Daoy (cell line): ENCODE results near the gene SLFN12. TPM values are rescaled to one million over a fixed set of nuclear protein-coding genes. Genes with fewer than 3 reads are reported as not detected.
"Not testable (repeated sequence)": the region's sequence is repeated elsewhere in the genome, so short reads cannot be mapped to it uniquely, and the experiment has no call there.

Source experiments
- DNase-seq: peaks from one replicate; pipeline ENCODE4 v3.0.0-alpha.2; 2015; ENCODE audit warnings: low read depth
- total RNA-seq: library from RNA; depleted of rRNA; stranded (reverse); fragments of >200 nt; shearing (Covaris generic); gene quantifications from 2 replicates; pipeline ENCODE4 v1.2.3, GENCODE V29; 2014

SLFN12 gene
- total RNA-seq, 1 experiment from 2014 or later = 21.4 TPM

DNA sequence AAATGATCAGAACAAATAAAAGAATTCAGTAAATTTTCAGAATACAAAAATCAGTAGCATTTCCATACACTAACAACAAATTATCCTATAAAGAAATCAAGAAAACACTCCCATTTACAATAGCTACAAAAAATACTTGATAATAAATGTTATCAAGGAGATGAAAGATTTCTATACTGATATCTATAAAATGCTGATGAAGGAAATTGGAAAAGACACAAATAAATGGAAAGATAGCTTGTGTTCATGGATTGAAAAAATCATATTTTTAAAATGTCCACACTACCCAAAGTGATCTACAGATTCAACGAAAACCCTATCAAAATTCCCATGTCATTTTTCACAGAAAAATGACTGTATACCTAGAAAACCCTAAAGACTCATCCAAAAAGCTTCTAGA is 18.1 kb downstream of the SLFN12 start:
- DNase-seq = no peak

DNA sequence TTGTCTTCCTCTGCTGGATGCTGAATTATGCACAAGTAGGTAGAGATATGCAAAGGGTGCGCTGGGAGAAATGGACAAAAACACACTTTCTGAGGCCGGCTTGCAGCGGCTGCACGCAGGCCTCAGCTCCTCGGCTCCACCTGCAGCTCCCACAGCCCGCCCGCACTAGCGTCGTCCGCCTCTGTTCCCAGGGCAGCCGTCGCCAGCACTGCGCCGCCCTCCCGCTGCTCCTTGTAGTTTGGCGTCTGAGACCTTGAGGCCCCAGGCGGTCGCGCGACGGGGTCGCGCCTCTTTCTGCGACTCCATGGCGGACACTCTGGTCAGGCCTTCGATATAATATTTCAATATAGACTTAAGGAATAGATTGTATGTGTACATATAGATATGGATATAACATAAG is 24.8 kb downstream of the SLFN12 start:
- DNase-seq = no peak

DNA sequence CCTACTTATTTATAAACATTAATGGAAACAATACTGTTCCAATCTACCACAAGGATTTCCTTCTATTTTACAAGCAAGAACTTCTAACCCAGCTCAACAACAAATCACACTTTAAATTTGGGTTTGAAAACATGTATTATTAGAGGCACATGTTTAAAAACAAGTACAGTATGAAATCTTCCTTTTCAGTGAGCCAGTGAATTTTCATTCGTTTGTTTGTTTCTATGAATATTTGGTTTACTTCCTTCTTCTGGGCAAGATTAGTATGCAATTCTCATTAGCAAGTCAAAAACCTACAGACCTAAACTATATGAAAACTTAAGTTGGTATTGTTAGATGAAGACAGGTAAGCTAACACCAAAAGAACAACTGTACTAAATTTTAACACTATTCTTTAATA is 25.7 kb downstream of the SLFN12 start:
- DNase-seq = no peak

DNA sequence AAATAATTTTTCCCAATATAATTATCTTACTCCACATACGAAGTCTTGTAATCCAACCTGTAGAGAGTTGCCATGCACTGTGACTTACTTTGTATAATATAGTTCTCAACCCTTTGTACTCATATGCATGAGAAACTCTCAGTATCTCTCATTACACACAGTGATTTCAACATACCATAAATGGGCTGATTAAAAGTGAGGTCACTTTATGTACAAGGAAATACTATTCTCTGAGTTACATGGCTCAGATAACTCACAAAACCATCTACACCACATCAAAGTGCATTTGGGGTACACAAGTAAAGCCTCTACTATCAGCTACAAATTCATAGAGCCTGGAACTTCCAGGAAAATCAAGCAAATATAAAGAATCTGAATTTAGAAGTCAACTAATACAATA is 27.9 kb downstream of the SLFN12 start:
- peak; percentile 6 for DNase-seq

DNA sequence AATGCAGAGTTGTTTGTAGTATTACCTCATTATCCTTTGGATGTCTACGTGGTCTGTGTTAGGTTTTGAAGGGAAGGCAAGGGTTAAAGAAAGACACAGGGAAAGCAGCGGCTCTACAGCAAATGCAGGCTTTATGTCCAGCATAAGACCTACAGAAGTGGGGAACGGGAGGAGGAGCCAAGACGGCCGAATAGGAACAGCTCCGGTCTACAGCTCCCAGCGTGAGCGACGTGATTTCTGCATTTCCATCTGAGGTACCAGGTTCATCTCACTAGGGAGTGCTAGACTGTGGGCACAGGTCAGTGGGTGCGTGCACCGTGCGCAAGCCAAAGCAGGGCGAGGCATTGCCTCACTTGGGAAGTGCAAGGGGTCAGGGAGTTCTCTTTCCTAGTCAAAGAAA is 38.5 kb downstream of the SLFN12 start:
- not testable (repeated sequence) for DNase-seq

DNA sequence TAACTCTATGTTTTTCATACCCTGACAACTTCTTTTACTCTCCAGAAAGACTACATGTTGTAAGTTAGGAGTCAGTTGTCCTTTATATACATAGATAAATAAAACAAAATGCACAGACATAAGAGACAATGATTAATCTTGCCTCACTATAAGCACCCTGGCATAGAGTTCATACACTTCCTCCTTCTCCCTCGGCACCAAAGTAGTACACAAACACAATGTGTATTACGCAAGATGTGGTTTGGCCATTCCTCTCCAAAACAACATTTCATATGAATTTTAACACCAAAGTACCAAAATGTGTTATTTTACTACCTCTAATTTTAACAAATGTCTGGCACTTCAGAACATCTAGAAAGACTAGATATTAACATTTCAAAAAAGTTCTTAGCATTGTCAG is 41.6 kb downstream of the SLFN12 start:
- no peak for DNase-seq

DNA sequence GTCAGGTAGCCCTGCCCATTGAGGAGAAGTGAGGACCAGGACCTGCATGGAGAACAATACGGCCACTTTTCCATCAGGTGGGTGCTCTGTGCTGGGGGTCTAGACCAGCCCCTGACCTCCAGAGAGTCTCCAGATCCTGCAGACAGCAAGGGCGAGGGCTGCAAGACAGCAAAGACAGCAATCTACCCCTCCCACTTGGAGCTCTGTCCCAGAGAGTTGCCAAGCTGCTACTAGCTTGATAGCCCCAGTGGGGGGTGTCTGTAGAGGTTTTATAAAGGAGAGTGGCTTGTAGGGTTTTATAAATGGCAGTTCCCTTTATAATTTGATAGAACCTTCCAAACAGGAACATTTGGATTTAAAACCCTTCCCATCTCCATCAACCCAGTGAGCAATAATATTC is 42.1 kb downstream of the SLFN12 start:
- no peak for DNase-seq

DNA sequence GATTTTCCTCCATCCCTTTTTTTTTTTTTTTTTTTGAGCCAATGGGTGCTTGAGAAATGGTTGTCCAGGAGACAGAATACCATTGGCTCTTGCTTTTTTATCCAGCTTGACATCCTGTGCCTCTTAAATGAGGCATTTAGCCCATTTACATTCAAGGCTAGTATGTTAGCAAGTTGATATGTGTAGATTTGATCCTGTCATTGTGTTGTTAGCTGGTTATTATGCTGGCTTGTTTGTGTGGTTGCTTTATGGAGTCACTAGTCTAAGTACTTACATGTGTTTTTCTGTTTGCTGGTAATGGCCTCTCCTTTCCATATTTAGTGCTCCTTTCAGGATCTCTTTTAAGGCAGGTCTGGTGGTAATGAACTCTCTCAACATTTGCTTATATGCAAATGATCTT is 44.8 kb downstream of the SLFN12 start:
- DNase-seq = no peak

DNA sequence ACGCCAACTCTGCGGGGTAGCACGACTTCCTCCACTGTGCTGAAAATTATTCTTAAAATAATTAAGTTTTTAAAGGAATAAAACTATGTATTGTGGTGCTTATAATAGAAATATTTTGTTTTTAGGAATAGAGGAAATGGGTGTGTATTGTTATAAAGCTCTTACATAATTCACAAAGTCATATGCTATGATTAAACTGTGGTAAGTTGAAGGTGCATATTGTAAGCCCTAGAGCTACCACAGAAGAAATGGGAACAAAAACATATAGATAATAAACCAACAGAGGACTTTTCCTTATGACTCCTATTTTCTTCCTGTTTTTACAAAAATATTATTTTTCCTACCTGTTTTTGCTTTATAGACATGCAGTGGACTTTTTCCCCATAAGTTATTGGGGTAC is 54.6 kb downstream of the SLFN12 start:
- no peak for DNase-seq

DNA sequence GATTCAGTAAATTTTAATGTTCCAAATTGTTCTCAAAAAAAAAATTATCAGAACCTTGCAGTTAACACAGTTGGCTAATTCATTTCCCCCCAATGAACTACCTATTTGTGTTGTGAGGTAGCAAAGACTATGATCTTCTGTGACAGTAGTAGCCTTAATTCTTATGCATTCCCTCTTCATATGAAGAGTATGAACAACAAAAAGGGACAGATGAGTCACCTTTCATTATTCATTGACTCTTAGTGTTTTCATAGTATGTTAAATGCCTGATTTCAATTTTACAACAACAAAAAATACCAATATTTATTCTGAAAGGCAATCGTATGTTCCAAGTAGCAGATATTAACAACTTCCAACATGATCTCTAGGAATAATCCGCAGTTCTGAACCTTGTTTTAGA is 55.2 kb downstream of the SLFN12 start:
- DNase-seq = no peak

DNA sequence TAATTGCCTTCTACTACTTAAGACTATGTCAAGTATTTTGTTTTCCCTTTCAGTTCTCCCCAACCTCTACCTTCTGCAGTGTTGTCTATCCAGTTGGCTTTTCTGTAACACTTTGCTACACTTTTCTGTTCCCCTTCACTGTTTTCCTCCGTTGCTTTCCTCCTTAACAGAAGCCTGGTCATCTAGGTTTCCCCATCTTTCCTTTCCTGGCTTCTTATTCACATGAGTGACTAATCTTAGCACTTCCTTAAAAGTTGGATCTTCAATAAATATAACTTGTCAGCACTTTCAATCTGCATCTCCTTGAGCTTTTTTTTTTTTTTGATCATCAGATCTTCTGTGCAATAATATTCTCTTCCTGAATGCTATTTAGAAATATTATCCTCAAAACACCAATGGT is 56.1 kb downstream of the SLFN12 start:
- DNase-seq = no peak

DNA sequence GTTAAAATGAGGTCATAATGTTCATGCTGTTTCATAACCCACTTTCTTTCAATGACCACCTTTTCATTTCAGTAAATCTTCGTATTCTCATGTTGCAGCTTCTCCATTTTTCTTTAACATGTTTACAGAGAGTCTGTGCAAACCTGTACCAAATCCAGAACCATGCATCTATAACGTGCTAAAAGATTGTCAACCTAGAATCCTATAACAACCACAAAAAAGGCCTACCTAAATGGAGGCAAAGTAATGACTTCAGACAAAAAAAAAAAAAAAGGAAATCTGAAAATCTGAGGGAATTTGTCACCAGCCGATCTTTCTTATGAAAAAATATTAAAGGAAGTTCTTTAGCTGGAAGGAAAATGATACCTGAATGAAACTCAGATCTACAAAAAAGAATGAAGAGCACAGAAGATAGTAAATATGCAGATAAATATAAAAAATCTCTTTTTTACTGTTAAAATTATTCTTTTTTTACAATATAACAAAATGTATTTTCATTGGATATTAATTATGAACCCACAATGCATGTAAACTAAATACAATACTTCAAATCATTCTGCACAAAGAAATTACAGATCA is 57.4 kb downstream of the SLFN12 start:
- DNase-seq = no peak

DNA sequence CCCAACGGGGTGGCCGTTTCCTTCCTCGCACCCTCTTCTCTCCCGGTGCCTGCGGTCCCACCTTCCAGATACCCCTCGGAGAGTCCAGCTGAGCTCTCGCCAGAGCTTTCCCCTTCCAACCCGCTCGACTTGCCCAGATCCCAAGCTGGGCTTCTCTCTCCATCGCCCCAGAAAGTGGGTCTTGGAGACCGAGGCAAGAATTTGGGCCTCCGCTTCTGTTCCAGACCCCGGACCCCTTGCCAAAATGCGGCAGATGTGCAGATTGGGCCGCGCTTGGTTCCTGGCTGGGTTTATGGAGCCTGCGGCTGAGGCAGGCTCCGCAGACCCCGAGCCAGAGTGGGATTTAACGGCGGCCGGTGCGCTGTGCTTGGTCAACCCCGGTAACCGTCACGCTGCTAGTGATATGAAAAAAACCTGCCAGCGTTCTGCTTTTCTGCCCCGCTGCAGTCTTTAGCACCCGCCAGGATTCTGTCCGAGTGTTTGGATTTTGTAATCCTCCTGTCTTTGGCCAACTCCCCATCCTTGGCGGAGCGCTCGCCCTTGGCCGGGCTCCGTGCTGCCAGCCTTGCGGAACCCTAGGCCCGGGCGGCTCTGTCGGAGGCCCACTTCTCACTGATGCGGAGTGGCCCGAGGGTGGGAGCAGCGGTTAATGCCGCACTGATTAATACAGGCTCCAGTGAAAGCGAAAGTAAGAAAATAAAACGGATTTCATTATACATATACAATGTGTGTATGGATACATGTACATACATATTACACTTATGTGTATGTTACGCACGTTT is 58.1 kb downstream of the SLFN12 start:
- peak; percentile 73 for DNase-seq

DNA sequence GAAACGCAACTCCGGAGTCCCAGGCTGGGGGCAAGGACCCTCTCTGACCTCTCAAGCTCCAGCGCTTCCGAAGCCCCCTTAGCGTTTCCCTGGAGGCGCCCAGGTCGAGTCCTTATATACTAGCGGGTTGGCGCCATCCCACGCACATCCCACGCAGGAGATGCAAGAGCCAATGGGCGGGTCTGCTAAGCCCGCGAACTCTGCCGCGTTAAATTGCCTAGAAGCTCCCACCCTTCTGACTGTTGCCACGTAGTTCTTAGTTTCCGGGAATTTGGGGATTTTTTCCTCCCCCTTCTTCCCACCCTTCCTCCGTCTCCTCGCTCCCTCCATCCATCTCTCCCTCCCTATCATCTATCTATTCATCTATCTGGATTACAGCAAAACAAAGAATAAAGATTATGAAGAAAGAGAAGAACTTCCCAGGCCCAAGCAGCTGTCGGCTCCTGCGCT is 58.7 kb downstream of the SLFN12 start, which contains the start of gene SLFN11:
Gene SLFN11, minus strand, starts transcription at position 88 of the 450 bp plus-strand sequence. CDS start 9,814 bp downstream, outside the sequence.
- peak; percentile 94 for DNase-seq

DNA sequence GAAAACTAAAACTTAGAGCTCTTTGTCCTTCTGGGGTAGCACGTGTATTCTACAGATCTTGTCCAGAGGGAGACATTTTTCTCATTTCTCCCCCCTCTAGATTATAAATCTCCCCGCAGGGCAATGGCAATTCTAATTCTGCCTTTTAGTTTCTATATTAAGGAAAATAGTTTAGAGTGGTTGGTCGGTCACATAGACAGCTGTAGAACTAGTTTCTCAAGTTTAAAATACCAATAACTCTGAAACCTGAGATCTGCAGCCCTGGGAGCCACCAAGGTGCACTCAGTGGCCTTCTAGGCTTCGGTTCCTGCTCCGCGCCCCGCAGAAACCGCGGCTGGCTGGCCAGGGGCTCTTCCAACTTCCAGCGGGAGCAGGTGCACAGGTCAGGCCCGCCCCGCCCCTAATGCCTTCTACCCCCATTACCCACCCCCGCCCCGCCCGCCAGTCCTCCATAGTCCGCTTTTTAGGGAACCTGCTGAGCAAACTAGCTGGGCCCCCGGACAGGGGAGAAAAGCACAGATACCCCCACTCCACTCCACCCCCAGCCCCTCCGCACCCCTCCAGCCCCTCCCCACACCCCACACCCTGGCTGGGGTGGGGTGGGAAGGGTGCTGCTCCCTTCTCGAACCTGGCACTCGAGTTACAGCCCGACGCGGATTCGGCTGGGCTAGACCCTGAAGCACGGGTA is 59.3 kb downstream of the SLFN12 start:
- DNase-seq = peak; percentile 28

DNA sequence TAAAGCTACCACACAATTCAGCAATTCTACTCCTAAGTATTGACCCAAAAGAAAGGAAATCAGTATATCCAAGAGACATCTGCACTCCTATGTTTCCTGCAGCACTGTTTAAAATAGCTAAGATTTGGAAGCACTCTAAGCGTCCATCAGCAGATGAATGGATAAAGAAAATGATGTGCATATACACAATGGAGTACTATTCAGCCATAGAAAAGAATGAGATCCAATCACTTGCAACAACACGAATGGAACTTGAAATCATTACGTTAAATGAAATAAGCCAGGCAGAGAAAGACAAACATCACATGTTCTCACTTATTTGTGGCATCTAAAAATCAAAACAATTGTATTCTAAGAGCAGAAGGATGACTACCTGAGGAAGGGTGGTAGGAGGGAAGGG is 60.4 kb downstream of the SLFN12 start:
- DNase-seq = no peak

DNA sequence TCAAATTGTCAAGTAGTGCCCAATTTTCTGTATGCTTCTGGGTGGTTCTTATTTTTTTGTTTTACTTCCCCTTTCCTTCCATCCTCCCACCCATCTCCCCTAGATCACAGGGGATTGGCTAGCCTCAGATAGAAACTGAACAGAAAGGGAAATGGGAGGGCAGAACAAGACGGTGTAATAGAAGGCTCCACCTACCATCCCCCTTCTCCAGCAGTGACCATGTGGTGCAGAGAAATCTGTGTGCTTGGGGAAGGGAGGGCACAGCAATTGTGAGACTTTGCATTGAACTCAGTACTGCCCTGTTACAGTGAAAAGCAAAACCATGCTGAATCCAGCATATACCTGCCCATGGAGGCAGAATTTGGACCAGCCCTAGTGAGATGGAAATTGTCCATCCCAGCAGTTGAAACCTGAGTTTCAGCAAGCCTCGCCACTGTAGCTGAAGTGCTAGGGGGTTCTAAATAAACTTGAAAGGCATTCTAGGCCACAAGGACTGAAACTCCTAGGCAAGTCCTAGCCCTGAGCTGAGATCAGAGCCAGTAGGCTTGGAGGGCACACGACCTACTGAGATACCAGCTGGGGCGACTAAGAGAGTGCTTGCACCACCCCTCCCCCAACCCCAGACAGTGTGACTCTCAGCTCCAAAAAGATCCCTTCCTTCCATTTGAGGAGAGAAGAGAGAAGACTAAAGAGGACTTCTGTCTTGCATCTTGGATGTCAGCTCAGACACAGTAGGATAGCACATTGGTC is 64.0 kb downstream of the SLFN12 start:
- no peak for DNase-seq

DNA sequence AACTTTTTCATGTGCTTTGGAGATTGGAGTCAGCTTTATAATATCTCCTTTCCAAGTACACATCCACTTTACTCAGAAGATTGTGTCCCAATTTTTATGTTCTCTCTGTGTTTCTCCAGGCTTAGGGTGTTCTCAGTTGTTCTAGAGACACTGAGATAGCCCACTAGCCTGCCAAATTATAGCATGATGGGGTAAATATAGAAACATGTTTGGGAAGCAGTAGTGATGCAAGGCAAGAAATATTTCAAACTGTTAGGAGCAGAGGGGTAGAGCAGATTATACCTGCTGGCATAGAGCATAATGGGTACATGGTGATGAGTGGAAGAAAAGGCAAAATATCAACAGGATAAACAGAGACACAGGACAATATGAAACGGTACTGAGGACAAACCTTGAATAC is 71.3 kb downstream of the SLFN12 start:
- DNase-seq = no peak
